HepG2 (cell line): Measurements from ENCODE around the gene CHN1. TPM values are rescaled to one million over a fixed set of nuclear protein-coding genes. Genes with fewer than 3 reads are reported as not detected.

ENCODE experiments used
- ATAC-seq: fragments of 200-7000 bp; cut with Tn5 transposase; 3 replicates; pipeline ENCODE4 v1.9.1; 2020; ENCODE audit warnings: mild to moderate bottlenecking, moderate library complexity
- BruUV-seq: library from RNA; stranded (reverse); fragments of 400-500 nt; replicated peaks from 2 replicates; lab custom pipeline; 2021; lab: Mats Ljungman, UMichigan
- CTCF ChIA-PET: fragments of 300-600 bp; formaldehyde crosslinking; extraction: SDS; loops from one replicate; lab custom pipeline; 2021; ENCODE audit warnings: low total read pairs, inconsistent platforms, low intra/inter-chr PET ratio; lab: Yijun Ruan, JAX
- POLR2A ChIA-PET: fragments of 350-600 bp; sonication (Branson Sonifier 250); formaldehyde crosslinking; loops from one replicate; lab custom pipeline; 2020; ENCODE audit warnings: antibody characterized with exemption, inconsistent platforms; lab: Yijun Ruan, JAX
- DNase-seq: peaks from one replicate; pipeline ENCODE4 v3.0.0-alpha.2; 2015; ENCODE audit warnings: low spot score
- FAIRE-seq: peaks from 3 replicates; lab custom pipeline; 2011; peaks lifted over from hg19 to GRCh38; lab: Jason Lieb, UNC
- H2AFZ ChIP-seq: one replicate; pipeline ENCODE4 v1.6.1; 2011; ENCODE audit warnings: low read length, inconsistent platforms
- H3K27ac ChIP-seq: fragments of 300-600 bp; 3 replicates; pipeline ENCODE4 v1.8.0; 2011; ENCODE audit warnings: mixed run types, mild to moderate bottlenecking, mixed read lengths, low read length, inconsistent platforms; ENCODE audit not compliant: insufficient read depth; ENCODE audit errors: extremely low read length
- H3K27me3 ChIP-seq, 2 experiments: fragments of 200-600 bp in 1 of 2; 2 replicates in 1 of 2; 3 replicates in 1 of 2; pipeline versions ENCODE4 v1.6.0 to v1.8.0; 2011; ENCODE audit warnings: low read length in 2 of 2, mild to moderate bottlenecking in 2 of 2, moderate library complexity in 2 of 2, inconsistent platforms in 1 of 2; ENCODE audit not compliant: insufficient read depth in 2 of 2, control insufficient read depth in 1 of 2
- H3K36me3 ChIP-seq, 2 experiments: fragments of 200-600 bp in 1 of 2; replicated peaks in 1 of 2; 2 replicates in 1 of 2; 3 replicates in 1 of 2; pipeline versions ENCODE4 v1.5.1 to v1.8.0; 2011; ENCODE audit warnings: low read length in 2 of 2, inconsistent platforms in 1 of 2; ENCODE audit not compliant: insufficient read depth in 2 of 2, control insufficient read depth in 1 of 2
- H3K4me1 ChIP-seq: 2 replicates; pipeline ENCODE4 v1.5.1; 2012; ENCODE audit warnings: low read length, inconsistent platforms; ENCODE audit not compliant: insufficient read depth
- H3K4me2 ChIP-seq: 2 replicates; pipeline ENCODE4 v1.6.0; 2011; ENCODE audit warnings: low read depth, low read length, inconsistent platforms
- H3K4me3 ChIP-seq, 3 experiments: fragments of 200-600 bp in 1 of 3; sonication (generic), shearing (Covaris generic) in 1 of 3; replicated peaks in 1 of 3; 2 replicates each; pipeline ENCODE4 v1.5.1; 2011 to 2016; ENCODE audit warnings: low read length in 3 of 3, inconsistent platforms in 2 of 3, low read depth in 2 of 3, mild to moderate bottlenecking in 2 of 3, control low read depth in 1 of 3, mixed read lengths in 1 of 3; ENCODE audit not compliant: insufficient read depth in 1 of 3
- H3K79me2 ChIP-seq: one replicate; pipeline ENCODE4 v1.6.1; 2011; ENCODE audit warnings: low read length, inconsistent platforms; ENCODE audit not compliant: insufficient read depth
- H3K9ac ChIP-seq: 2 replicates; pipeline ENCODE4 v1.6.0; 2011; ENCODE audit warnings: mild to moderate bottlenecking, low read depth, low read length, inconsistent platforms; ENCODE audit not compliant: insufficient read depth
- H3K9me3 ChIP-seq: 2 replicates; pipeline ENCODE4 v1.5.1; 2012; ENCODE audit warnings: mild to moderate bottlenecking, low read length
- H4K20me1 ChIP-seq: 2 replicates; pipeline ENCODE4 v1.6.0; 2011; ENCODE audit warnings: inconsistent platforms, mild to moderate bottlenecking, low read length, moderate library complexity; ENCODE audit not compliant: insufficient read depth
- CC2D1A ChIP-seq: sonication (generic); formaldehyde crosslinking; IDR thresholded peaks from 2 replicates; pipeline ENCODE4 v1.8.1; 2023; ENCODE audit warnings: mild to moderate bottlenecking, missing genetic modification reagents
- MTF2 ChIP-seq: sonication (generic); formaldehyde crosslinking; IDR thresholded peaks from 2 replicates; pipeline ENCODE4 v1.5.0; 2020; ENCODE audit warnings: missing genetic modification reagents, borderline replicate concordance
- MYC ChIP-seq: sonication (generic); formaldehyde crosslinking; IDR thresholded peaks from 2 replicates; pipeline ENCODE4 v1.9.0; 2021; ENCODE audit warnings: missing genetic modification reagents, borderline replicate concordance
- SPEN ChIP-seq: sonication (generic); formaldehyde crosslinking; IDR thresholded peaks from 2 replicates; pipeline ENCODE4 v1.5.1; 2020; ENCODE audit warnings: low read depth, mild to moderate bottlenecking, missing genetic modification reagents
- TCF7L2 ChIP-seq: IDR thresholded peaks from 2 replicates; pipeline ENCODE4 v1.6.1; 2011; ENCODE audit warnings: mild to moderate bottlenecking, low read depth, low read length, moderate library complexity
- ZBTB7B ChIP-seq: sonication (generic); formaldehyde crosslinking; IDR thresholded peaks from 2 replicates; pipeline ENCODE4 v1.4.0; 2020; ENCODE audit warnings: missing genetic modification reagents
- ZNF713 ChIP-seq: sonication (generic); formaldehyde crosslinking; IDR thresholded peaks from 2 replicates; pipeline ENCODE4 v1.4.0; 2020; ENCODE audit warnings: mild to moderate bottlenecking, missing genetic modification reagents
- WGBS: methylation state at CpG from one replicate; pipeline ENCODE4 v1.1.6; 2017; ENCODE audit warnings: low lambda C conversion rate; 5-methylcytosine and 5-hydroxymethylcytosine counted together
- in situ Hi-C: cut with HindIII; loops from 2 replicates; pipeline ENCODE4 v1.10.0; 2017; ENCODE audit warnings: low pct_unique_long_range_greater_than_20kb; ENCODE audit not compliant: extremely low pct_ligation_motif_present
- intact Hi-C: fragments of 100-400 bp; cut with micrococcal nuclease; formaldehyde crosslinking; loops from one replicate; pipeline ENCODE4 v1.10.0; 2022; ENCODE audit not compliant: unreplicated experiment
- polyA plus RNA-seq, 8 experiments: library from polyadenylated mRNA; depleted of rRNA in 3 of 8; stranded (reverse) in 7 of 8; unstranded in 1 of 8; fragments of >200 nt; fragmentation: Illumina TruSeq in 4 of 8; extraction: Trizol in 4 of 8; gene quantifications; 2 replicates each; pipeline versions ENCODE4 v1.2.1 to v1.2.3, GENCODE V29; 2011 to 2016; ENCODE audit warnings: low read depth in 4 of 8, missing spikeins in 1 of 8, mixed read lengths in 1 of 8; ENCODE audit not compliant: insufficient read depth in 1 of 8
- total RNA-seq, 5 experiments: library from RNA; depleted of rRNA; stranded (reverse); fragments of >200 nt; fragmentation: Illumina TruSeq; extraction: Trizol; gene quantifications; 2 replicates each; pipeline ENCODE4 v1.2.3, GENCODE V29; 2016; ENCODE audit warnings: low read depth in 1 of 5
- TF ChIP-seq, protein P1 (sequence below): sonication (generic); formaldehyde crosslinking; IDR thresholded peaks from 2 replicates; pipeline ENCODE4 v1.4.0; 2020; ENCODE audit warnings: missing genetic modification reagents, borderline replicate concordance
- TF ChIP-seq, protein P2 (sequence below): sonication (generic); formaldehyde crosslinking; IDR thresholded peaks from 2 replicates; pipeline ENCODE4 v1.8.1; 2022; ENCODE audit warnings: mild to moderate bottlenecking, missing genetic modification reagents
- TF ChIP-seq, protein P3 (sequence below): sonication (generic); formaldehyde crosslinking; IDR thresholded peaks from 2 replicates; pipeline ENCODE4 v1.8.0; 2023; ENCODE audit warnings: mild to moderate bottlenecking, missing genetic modification reagents
- TF ChIP-seq, protein P4 (sequence below): sonication (generic); formaldehyde crosslinking; conservative IDR thresholded peaks from 2 replicates; pipeline ENCODE4 v1.4.0; 2020; ENCODE audit warnings: missing genetic modification reagents
- TF ChIP-seq, protein P5 (sequence below): sonication (generic); formaldehyde crosslinking; IDR thresholded peaks from 2 replicates; pipeline ENCODE4 v1.8.0; 2022; ENCODE audit warnings: missing genetic modification reagents, mild to moderate bottlenecking, borderline replicate concordance
- TF ChIP-seq, protein P6 (sequence below): sonication (generic); formaldehyde crosslinking; IDR thresholded peaks from 2 replicates; pipeline ENCODE4 v1.5.1; 2020; ENCODE audit warnings: missing genetic modification reagents, mild to moderate bottlenecking, borderline replicate concordance

Gene CHN1
- total and polyA plus RNA-seq, 2 of the 13 experiments (the other 11 are each of a cell fraction or from before 2014, with no cell fraction given) = 2.8 to 3.5 TPM

DNA sequence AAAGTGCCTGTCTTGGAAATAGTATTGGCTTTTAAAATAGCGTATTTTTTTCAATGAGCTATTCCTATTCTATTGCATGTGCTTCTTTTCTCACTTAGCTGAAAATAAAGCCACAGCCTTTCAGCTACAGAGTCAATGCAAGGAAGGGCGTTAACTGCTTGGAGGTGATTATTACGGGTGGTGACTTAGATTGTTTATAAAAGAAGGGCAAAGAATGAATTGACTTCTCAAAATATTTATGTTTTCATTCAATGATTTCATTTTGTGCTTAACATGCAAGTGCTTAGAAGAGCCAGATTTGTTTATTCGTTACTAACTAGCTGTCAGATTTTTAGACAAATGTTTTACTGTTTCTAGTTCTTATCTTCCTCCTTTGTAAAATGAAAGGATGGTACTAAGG, 2.8 kb upstream of the CHN1 start:
- 21% methylated on average over 4 of the region's 4 CpGs for WGBS
- CTCF ChIA-PET = no interaction called here
- no peak for FAIRE-seq
- TF ChIP-seq ZBTB7B (CRISPR knock-in tag) = no peak
- TF ChIP-seq, protein P1, sequence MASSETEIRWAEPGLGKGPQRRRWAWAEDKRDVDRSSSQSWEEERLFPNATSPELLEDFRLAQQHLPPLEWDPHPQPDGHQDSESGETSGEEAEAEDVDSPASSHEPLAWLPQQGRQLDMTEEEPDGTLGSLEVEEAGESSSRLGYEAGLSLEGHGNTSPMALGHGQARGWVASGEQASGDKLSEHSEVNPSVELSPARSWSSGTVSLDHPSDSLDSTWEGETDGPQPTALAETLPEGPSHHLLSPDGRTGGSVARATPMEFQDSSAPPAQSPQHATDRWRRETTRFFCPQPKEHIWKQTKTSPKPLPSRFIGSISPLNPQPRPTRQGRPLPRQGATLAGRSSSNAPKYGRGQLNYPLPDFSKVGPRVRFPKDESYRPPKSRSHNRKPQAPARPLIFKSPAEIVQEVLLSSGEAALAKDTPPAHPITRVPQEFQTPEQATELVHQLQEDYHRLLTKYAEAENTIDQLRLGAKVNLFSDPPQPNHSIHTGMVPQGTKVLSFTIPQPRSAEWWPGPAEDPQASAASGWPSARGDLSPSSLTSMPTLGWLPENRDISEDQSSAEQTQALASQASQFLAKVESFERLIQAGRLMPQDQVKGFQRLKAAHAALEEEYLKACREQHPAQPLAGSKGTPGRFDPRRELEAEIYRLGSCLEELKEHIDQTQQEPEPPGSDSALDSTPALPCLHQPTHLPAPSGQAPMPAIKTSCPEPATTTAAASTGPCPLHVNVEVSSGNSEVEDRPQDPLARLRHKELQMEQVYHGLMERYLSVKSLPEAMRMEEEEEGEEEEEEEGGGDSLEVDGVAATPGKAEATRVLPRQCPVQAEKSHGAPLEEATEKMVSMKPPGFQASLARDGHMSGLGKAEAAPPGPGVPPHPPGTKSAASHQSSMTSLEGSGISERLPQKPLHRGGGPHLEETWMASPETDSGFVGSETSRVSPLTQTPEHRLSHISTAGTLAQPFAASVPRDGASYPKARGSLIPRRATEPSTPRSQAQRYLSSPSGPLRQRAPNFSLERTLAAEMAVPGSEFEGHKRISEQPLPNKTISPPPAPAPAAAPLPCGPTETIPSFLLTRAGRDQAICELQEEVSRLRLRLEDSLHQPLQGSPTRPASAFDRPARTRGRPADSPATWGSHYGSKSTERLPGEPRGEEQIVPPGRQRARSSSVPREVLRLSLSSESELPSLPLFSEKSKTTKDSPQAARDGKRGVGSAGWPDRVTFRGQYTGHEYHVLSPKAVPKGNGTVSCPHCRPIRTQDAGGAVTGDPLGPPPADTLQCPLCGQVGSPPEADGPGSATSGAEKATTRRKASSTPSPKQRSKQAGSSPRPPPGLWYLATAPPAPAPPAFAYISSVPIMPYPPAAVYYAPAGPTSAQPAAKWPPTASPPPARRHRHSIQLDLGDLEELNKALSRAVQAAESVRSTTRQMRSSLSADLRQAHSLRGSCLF (CRISPR knock-in tag) = no peak
- TF ChIP-seq, protein P2, sequence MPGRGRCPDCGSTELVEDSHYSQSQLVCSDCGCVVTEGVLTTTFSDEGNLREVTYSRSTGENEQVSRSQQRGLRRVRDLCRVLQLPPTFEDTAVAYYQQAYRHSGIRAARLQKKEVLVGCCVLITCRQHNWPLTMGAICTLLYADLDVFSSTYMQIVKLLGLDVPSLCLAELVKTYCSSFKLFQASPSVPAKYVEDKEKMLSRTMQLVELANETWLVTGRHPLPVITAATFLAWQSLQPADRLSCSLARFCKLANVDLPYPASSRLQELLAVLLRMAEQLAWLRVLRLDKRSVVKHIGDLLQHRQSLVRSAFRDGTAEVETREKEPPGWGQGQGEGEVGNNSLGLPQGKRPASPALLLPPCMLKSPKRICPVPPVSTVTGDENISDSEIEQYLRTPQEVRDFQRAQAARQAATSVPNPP (CRISPR knock-in tag) = no peak
- no peak for TF ChIP-seq MYC (CRISPR knock-in tag)
- no peak for TF ChIP-seq CC2D1A (CRISPR knock-in tag)
- TF ChIP-seq MTF2 (CRISPR knock-in tag) = no peak
- TF ChIP-seq, protein P3, sequence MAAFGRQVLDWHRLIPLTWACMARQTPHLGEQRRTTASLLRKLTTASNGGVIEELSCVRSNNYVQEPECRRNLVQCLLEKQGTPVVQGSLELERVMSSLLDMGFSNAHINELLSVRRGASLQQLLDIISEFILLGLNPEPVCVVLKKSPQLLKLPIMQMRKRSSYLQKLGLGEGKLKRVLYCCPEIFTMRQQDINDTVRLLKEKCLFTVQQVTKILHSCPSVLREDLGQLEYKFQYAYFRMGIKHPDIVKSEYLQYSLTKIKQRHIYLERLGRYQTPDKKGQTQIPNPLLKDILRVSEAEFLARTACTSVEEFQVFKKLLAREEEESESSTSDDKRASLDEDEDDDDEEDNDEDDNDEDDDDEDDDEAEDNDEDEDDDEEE (CRISPR knock-in tag) = no peak
- TF ChIP-seq, protein P4, sequence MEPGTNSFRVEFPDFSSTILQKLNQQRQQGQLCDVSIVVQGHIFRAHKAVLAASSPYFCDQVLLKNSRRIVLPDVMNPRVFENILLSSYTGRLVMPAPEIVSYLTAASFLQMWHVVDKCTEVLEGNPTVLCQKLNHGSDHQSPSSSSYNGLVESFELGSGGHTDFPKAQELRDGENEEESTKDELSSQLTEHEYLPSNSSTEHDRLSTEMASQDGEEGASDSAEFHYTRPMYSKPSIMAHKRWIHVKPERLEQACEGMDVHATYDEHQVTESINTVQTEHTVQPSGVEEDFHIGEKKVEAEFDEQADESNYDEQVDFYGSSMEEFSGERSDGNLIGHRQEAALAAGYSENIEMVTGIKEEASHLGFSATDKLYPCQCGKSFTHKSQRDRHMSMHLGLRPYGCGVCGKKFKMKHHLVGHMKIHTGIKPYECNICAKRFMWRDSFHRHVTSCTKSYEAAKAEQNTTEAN (CRISPR knock-in tag) = no peak
- no peak for TF ChIP-seq ZNF713 (CRISPR knock-in tag)
- no peak for TF ChIP-seq SPEN (CRISPR knock-in tag)
- no peak for TF ChIP-seq TCF7L2
- TF ChIP-seq, protein P5, sequence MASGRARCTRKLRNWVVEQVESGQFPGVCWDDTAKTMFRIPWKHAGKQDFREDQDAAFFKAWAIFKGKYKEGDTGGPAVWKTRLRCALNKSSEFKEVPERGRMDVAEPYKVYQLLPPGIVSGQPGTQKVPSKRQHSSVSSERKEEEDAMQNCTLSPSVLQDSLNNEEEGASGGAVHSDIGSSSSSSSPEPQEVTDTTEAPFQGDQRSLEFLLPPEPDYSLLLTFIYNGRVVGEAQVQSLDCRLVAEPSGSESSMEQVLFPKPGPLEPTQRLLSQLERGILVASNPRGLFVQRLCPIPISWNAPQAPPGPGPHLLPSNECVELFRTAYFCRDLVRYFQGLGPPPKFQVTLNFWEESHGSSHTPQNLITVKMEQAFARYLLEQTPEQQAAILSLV (CRISPR knock-in tag) = no peak
- TF ChIP-seq, protein P6, sequence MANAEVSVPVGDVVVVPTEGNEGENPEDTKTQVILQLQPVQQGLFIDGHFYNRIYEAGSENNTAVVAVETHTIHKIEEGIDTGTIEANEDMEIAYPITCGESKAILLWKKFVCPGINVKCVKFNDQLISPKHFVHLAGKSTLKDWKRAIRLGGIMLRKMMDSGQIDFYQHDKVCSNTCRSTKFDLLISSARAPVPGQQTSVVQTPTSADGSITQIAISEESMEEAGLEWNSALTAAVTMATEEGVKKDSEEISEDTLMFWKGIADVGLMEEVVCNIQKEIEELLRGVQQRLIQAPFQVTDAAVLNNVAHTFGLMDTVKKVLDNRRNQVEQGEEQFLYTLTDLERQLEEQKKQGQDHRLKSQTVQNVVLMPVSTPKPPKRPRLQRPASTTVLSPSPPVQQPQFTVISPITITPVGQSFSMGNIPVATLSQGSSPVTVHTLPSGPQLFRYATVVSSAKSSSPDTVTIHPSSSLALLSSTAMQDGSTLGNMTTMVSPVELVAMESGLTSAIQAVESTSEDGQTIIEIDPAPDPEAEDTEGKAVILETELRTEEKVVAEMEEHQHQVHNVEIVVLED = no peak

More for the DNA sequence above, 2.8 kb upstream of the CHN1 start:
- Histone ChIP-seq H3K9ac (no peak overlapping the region), H3K4me3 (no peak overlapping the region), H2AFZ (no peak overlapping the region), H3K79me2 (no peaks in the 10 kb centered on the region), H3K4me2 (no peak overlapping the region), H4K20me1 (no peaks in the 10 kb centered on the region), H3K27me3 (peaks cover 0 to 41% of the 10 kb centered on the region in 2 experiments; a peak in 3 of 5 replicates), H3K36me3 (no peaks in the 10 kb centered on the region), H3K9me3 (no peaks in the 10 kb centered on the region), H3K4me1 (peaks cover 13% of the 10 kb centered on the region; the same call in 1 of the 2 replicates), H3K27ac (no peak overlapping the region)
- BruUV-seq = no TSS peak
- no peak for DNase-seq
- intact Hi-C loops (no loop called here), in situ Hi-C loops (no loop called here)
- ATAC-seq = no peak
- POLR2A ChIA-PET = no interaction called here
